Endothelial cell of umbilical vein (primary cell): ENCODE measurements around the gene CSK. TPM values are rescaled to one million over a fixed set of nuclear protein-coding genes. Genes with fewer than 3 reads are reported as not detected.

Experiments
- BruUV-seq: library from RNA; stranded (reverse); fragments of 400-500 nt; replicated peaks from 2 replicates; lab custom pipeline; 2021; lab: Mats Ljungman, UMichigan
- CTCF ChIA-PET: fragments of 300-600, 350-600 bp; sonication (Branson Sonifier 250); formaldehyde crosslinking; loops from one replicate; lab custom pipeline; 2021; ENCODE audit warnings: antibody characterized with exemption, inconsistent platforms; lab: Charles Lee
- POLR2A ChIA-PET: fragments of 300-600, 350-600 bp; sonication (Branson Sonifier 250); formaldehyde crosslinking; loops from one replicate; lab custom pipeline; 2021; ENCODE audit warnings: antibody characterized with exemption, inconsistent platforms; lab: Charles Lee
- DNase-seq: peaks from one replicate; pipeline ENCODE4 v3.0.0-alpha.2; 2011; ENCODE audit warnings: low read depth, low spot score
- FAIRE-seq: peaks from 2 replicates; lab custom pipeline; 2011; peaks lifted over from hg19 to GRCh38; lab: Jason Lieb, UNC
- H2AFZ ChIP-seq: 2 replicates; pipeline ENCODE4 v1.6.0; 2012; ENCODE audit warnings: low read depth, low read length, control low read depth, inconsistent platforms
- H3K27ac ChIP-seq: 2 replicates; pipeline ENCODE4 v1.5.1; 2011; ENCODE audit warnings: low read depth, mild to moderate bottlenecking, control low read depth, low read length, moderate library complexity; ENCODE audit not compliant: insufficient read depth
- H3K27me3 ChIP-seq, 2 experiments: 2 replicates each; pipeline versions ENCODE4 v1.6.0 to v1.6.1; 2011; ENCODE audit warnings: low read length in 2 of 2, mixed read lengths in 1 of 2; ENCODE audit not compliant: control insufficient read depth in 2 of 2, insufficient read depth in 2 of 2
- H3K36me3 ChIP-seq, 2 experiments: 2 replicates in 1 of 2; 3 replicates in 1 of 2; pipeline ENCODE4 v1.5.1; 2011; ENCODE audit warnings: low read length in 2 of 2, mild to moderate bottlenecking in 1 of 2, moderate library complexity in 1 of 2; ENCODE audit not compliant: control insufficient read depth in 2 of 2, insufficient read depth in 2 of 2; ENCODE audit errors: extremely low read depth in 1 of 2
- H3K4me1 ChIP-seq: 3 replicates; pipeline ENCODE4 v1.5.1; 2011; ENCODE audit warnings: mild to moderate bottlenecking, low read length; ENCODE audit not compliant: control insufficient read depth, insufficient read depth; ENCODE audit errors: extremely low read depth
- H3K4me2 ChIP-seq: 2 replicates; pipeline ENCODE4 v1.6.1; 2011; ENCODE audit warnings: low read length, control low read depth, mixed read lengths; ENCODE audit not compliant: insufficient read depth
- H3K4me3 ChIP-seq, 3 experiments: fragments of 200-600 bp in 1 of 3; sonication (generic), shearing (Covaris generic) in 1 of 3; replicated peaks in 1 of 3; 2 replicates each; pipeline ENCODE4 v1.5.1; 2011 to 2016; ENCODE audit warnings: control low read depth in 3 of 3, low read length in 3 of 3, mild to moderate bottlenecking in 2 of 3, inconsistent platforms in 1 of 3, low read depth in 1 of 3, moderate library complexity in 1 of 3; ENCODE audit not compliant: insufficient read depth in 1 of 3
- H3K79me2 ChIP-seq: 2 replicates; pipeline ENCODE4 v1.6.0; 2012; ENCODE audit warnings: low read length, inconsistent platforms; ENCODE audit not compliant: control insufficient read depth, insufficient read depth
- H3K9ac ChIP-seq: replicated peaks from 2 replicates; pipeline ENCODE3; 2011; ENCODE audit warnings: low read length, control low read depth; ENCODE audit not compliant: insufficient read depth; ENCODE audit errors: extremely low read depth
- H3K9me1 ChIP-seq: replicated peaks from 3 replicates; pipeline ENCODE4 v1.6.0; 2011; ENCODE audit warnings: mild to moderate bottlenecking, low read length; ENCODE audit not compliant: control insufficient read depth, insufficient read depth; ENCODE audit errors: extremely low read depth
- H3K9me3 ChIP-seq: replicated peaks from 2 replicates; pipeline ENCODE4 v1.5.1; 2012; ENCODE audit warnings: low read length, inconsistent platforms; ENCODE audit not compliant: control insufficient read depth, insufficient read depth
- H4K20me1 ChIP-seq: replicated peaks from 2 replicates; pipeline ENCODE3; 2011; ENCODE audit warnings: mild to moderate bottlenecking, low read length; ENCODE audit not compliant: control insufficient read depth, insufficient read depth; ENCODE audit errors: extremely low read depth
- FOS ChIP-seq: IDR thresholded peaks from 2 replicates; pipeline ENCODE4 v1.6.1; 2011; ENCODE audit warnings: mild to moderate bottlenecking, low read length, moderate library complexity, borderline replicate concordance; ENCODE audit not compliant: insufficient read depth
- GATA2 ChIP-seq: IDR thresholded peaks from 2 replicates; pipeline ENCODE4 v1.7.0; 2011; ENCODE audit warnings: low read depth, mild to moderate bottlenecking, moderate library complexity, mixed read lengths, low read length; ENCODE audit not compliant: insufficient read length, insufficient read depth
- POLR2A ChIP-seq: IDR thresholded peaks from 2 replicates; pipeline ENCODE4 v1.6.1; 2012; ENCODE audit warnings: low read depth, mild to moderate bottlenecking, control low read depth, low read length
- POLR2AphosphoS5 ChIP-seq: IDR thresholded peaks from 2 replicates; pipeline ENCODE4 v1.6.1; 2012; ENCODE audit warnings: low read depth, mild to moderate bottlenecking, control low read depth, low read length, moderate library complexity; ENCODE audit not compliant: insufficient read depth
- dilution Hi-C: fragments of 300-500 bp; cut with MboI; formaldehyde crosslinking; loops from one replicate; pipeline ENCODE4 v1.15.0; 2019; ENCODE audit warnings: low sequenced_read_pairs; ENCODE audit not compliant: extremely low pct_ligation_motif_present
- intact Hi-C: fragments of 100-400 bp; cut with micrococcal nuclease; formaldehyde crosslinking; loops from one replicate; pipeline ENCODE4 v1.10.0; 2022
- polyA plus RNA-seq, 4 experiments: library from polyadenylated mRNA; depleted of rRNA in 3 of 4; stranded (reverse) in 3 of 4; unstranded in 1 of 4; fragments of >200 nt; gene quantifications; 2 replicates each; pipeline versions ENCODE4 v1.2.1 to v1.2.3, GENCODE V29; 2011 to 2012; ENCODE audit warnings: missing spikeins in 1 of 4
- total RNA-seq: library from RNA; stranded (reverse); gene quantifications from 2 replicates; pipeline ENCODE4 v1.2.3, GENCODE V29; 2021
- TF ChIP-seq, protein P1 (sequence below), 2 donors: IDR thresholded peaks; 1 replicate in 1 of 2; 2 replicates in 1 of 2; pipeline ENCODE4 v1.5.1; 2011; ENCODE audit warnings: low read length in 2 of 2, mild to moderate bottlenecking in 2 of 2, moderate library complexity in 2 of 2, control low read depth in 1 of 2, inconsistent platforms in 1 of 2, low read depth in 1 of 2; ENCODE audit not compliant: insufficient read depth in 1 of 2; ENCODE audit errors: extremely low read depth in 1 of 2
- TF ChIP-seq, protein P2 (sequence below): IDR thresholded peaks from 2 replicates; pipeline ENCODE4 v1.6.1; 2011; ENCODE audit not compliant: insufficient read depth, insufficient read length

CSK gene
- total and polyA plus RNA-seq, 2 donors (not counting 3 experiments of a cell fraction or from before 2014, with no cell fraction given) = 41.2 to 104 TPM

DNA sequence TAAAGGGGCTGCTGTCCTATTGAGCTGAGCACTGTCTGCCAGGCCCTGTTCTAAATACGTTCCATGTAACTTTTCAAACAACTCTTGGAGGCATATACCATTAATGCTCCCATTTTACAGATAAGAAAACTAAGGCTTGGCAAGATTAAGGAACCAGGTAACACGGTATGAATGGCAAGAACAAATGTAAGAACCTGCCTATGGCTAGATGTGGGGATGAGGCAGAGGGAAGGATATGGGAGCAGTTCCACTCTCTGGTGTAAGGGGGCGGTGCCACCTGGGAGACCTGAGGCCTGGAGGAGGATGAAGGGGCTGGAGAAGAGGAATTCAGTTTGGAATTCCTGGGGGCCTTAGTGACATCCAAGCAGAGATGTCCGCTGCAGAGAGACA, 27.0 kb downstream of the CSK start:
- Histone ChIP-seq H4K20me1 (no peaks in the 10 kb centered on the region), H3K27me3 (no peaks in the 10 kb centered on the region), H3K4me3 (no peak overlapping the region), H3K79me2 (no peaks in the 10 kb centered on the region), H3K9ac (no peak overlapping the region), H3K4me1 (no peaks in the 10 kb centered on the region), H3K9me3 (no peaks in the 10 kb centered on the region), H3K27ac (no peak overlapping the region), H3K36me3 (no peaks in the 10 kb centered on the region), H3K9me1 (no peaks in the 10 kb centered on the region), H3K4me2 (no peak overlapping the region), H2AFZ (no peak overlapping the region)
- intact Hi-C loops (no loop called here), dilution Hi-C loops (no loop called here)
- CTCF ChIA-PET = interaction anchor here (1.3 to 2.6 kb wide), 3 partner anchors 8 to 25 kb away, joined by 3 to 7 read pairs (median 6); no protein-coding TSS in a partner anchor
- DNase-seq = no peak
- BruUV-seq = no TSS peak
- TF ChIP-seq FOS (no peak), POLR2AphosphoS5 (no peak), GATA2 (no peak)
- TF ChIP-seq, protein P1, sequence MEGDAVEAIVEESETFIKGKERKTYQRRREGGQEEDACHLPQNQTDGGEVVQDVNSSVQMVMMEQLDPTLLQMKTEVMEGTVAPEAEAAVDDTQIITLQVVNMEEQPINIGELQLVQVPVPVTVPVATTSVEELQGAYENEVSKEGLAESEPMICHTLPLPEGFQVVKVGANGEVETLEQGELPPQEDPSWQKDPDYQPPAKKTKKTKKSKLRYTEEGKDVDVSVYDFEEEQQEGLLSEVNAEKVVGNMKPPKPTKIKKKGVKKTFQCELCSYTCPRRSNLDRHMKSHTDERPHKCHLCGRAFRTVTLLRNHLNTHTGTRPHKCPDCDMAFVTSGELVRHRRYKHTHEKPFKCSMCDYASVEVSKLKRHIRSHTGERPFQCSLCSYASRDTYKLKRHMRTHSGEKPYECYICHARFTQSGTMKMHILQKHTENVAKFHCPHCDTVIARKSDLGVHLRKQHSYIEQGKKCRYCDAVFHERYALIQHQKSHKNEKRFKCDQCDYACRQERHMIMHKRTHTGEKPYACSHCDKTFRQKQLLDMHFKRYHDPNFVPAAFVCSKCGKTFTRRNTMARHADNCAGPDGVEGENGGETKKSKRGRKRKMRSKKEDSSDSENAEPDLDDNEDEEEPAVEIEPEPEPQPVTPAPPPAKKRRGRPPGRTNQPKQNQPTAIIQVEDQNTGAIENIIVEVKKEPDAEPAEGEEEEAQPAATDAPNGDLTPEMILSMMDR (IDR thresholded peaks at IDR 0.05; ENCODE audit: extremely low read depth in 1 of 2, insufficient read depth in 1 of 2, low read depth in 1 of 2, low read length in 2 of 2) = no peak
- FAIRE-seq = no peak
- POLR2A ChIA-PET = no interaction called here

DNA sequence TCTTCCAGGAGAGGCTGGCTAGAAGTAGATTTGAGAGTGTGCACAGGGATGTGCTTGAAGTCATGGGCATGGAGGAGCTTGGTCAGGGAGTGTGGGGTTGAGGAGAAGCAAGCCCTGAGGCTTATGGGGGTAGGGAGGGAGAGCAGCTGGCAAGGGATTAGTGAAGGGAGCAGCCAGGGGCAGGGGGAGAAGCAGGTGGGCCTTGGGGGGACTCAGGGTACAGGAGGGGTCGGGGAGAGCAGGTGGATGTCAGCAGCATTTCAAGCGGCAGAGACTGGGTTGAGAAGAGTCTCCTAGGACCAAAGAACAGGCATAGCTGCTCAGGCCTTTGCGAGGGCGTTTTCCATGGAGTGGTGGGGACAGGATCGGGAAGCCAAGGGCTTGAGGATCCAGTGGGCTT, 27.4 kb downstream of the CSK start:
- intact Hi-C loops = no loop called here
- no peak overlapping the region for H2AFZ ChIP-seq
- H3K36me3 ChIP-seq = no peaks in the 10 kb centered on the region
- H4K20me1 ChIP-seq = no peaks in the 10 kb centered on the region
- H3K27me3 ChIP-seq = no peaks in the 10 kb centered on the region
- FAIRE-seq = no peak
- H3K9ac ChIP-seq = no peak overlapping the region
- H3K4me3 ChIP-seq = no peak overlapping the region
- dilution Hi-C loops = no loop called here
- ChIA-PET CTCF (interaction anchor here (1.3 to 2.6 kb wide), 5 partner anchors 8 to 39 kb away, joined by 3 to 6 read pairs (median 4); no protein-coding TSS in a partner anchor), POLR2A (no interaction called here)
- no peaks in the 10 kb centered on the region for H3K9me1 ChIP-seq
- no peaks in the 10 kb centered on the region for H3K79me2 ChIP-seq
- no peaks in the 10 kb centered on the region for H3K4me1 ChIP-seq
- DNase-seq = no peak
- H3K4me2 ChIP-seq = no peak overlapping the region
- no TSS peak for BruUV-seq
- TF ChIP-seq, protein P2, sequence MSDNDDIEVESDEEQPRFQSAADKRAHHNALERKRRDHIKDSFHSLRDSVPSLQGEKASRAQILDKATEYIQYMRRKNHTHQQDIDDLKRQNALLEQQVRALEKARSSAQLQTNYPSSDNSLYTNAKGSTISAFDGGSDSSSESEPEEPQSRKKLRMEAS = no peak
- TF ChIP-seq GATA2 (no peak), POLR2AphosphoS5 (no peak), POLR2A (no peak)
- no peak overlapping the region for H3K27ac ChIP-seq
- H3K9me3 ChIP-seq = no peaks in the 10 kb centered on the region
